HG03378 (cell line): ENCODE measurements around the gene C20orf144.

Source experiments
- ATAC-seq: cut with Tn5 transposase; IDR thresholded peaks from one replicate; pipeline ENCODE4 v1.9.1; 2021; ENCODE audit warnings: mild to moderate bottlenecking, moderate library complexity; ENCODE audit not compliant: unreplicated experiment

The C20orf144 gene

GRCh38 chr20:33676121-33676520, 14.0 kb downstream of the C20orf144 start:
- no peak for ATAC-seq

- ATAC-seq = no peak
These were observed 14.8 kb downstream of the C20orf144 start for GRCh38 chr20:33676652-33677645.

GRCh38 chr20:33677991-33678702, 16.0 kb downstream of the C20orf144 start:
- ATAC-seq = no peak

GRCh38 chr20:33679758-33680485, 17.8 kb downstream of the C20orf144 start:
- ATAC-seq = no peak

- no peak for ATAC-seq
These were observed 18.6 kb downstream of the C20orf144 start for GRCh38 chr20:33680686-33681085.

- no peak for ATAC-seq
These were observed 19.2 kb downstream of the C20orf144 start for GRCh38 chr20:33681288-33681687.

- no peak for ATAC-seq
These were observed 19.7 kb downstream of the C20orf144 start for GRCh38 chr20:33681728-33682353.

- no peak for ATAC-seq
These were observed 22.6 kb downstream of the C20orf144 start for GRCh38 chr20:33684533-33685327.

GRCh38 chr20:33685328-33686099, 23.4 kb downstream of the C20orf144 start:
- ATAC-seq = no peak

GRCh38 chr20:33686100-33686983, 24.2 kb downstream of the C20orf144 start, which contains the start of gene E2F1:
Gene E2F1 (minus strand): TSS chr20:33686385. CDS start chr20:33686264, 121 bp downstream.
- ATAC-seq = peak; percentile 58

- ATAC-seq = no peak
These were observed 24.8 kb downstream of the C20orf144 start for GRCh38 chr20:33686984-33687366.

GRCh38 chr20:33687370-33687915, 25.3 kb downstream of the C20orf144 start:
- no peak for ATAC-seq

- ATAC-seq = no peak
These were observed 26.1 kb downstream of the C20orf144 start for GRCh38 chr20:33687993-33688937.

GRCh38 chr20:33688938-33689424, 26.9 kb downstream of the C20orf144 start:
- no peak for ATAC-seq

- ATAC-seq = no peak
These were observed 27.4 kb downstream of the C20orf144 start for GRCh38 chr20:33689493-33689892.

- ATAC-seq = no peak
These were observed 27.8 kb downstream of the C20orf144 start for GRCh38 chr20:33689973-33690372.
